GM23338 (cell line): ENCODE data around the gene ZNF646. TPM values are rescaled to one million over a fixed set of nuclear protein-coding genes. Genes with fewer than 3 reads are reported as not detected.
A peak's percentile ranks its signal among the peaks of the same experiment; 100 is the strongest.

Source experiments
- ATAC-seq: fragments of 200-7000 bp; cut with Tn5 transposase; 3 replicates; pipeline ENCODE4 v1.9.1; 2020
- DNase-seq: peaks from one replicate; pipeline ENCODE4 v3.0.0-alpha.2; 2015; ENCODE audit warnings: low spot score
- H2AFZ ChIP-seq: fragments of 200-600 bp; sonication (generic); 2 replicates; pipeline ENCODE4 v1.8.0; 2016; ENCODE audit warnings: antibody characterized with exemption, mild to moderate bottlenecking, moderate library complexity
- H3F3A ChIP-seq: fragments of 200-600 bp; sonication (generic); replicated peaks from 2 replicates; pipeline ENCODE4 v1.8.0; 2017; ENCODE audit warnings: antibody characterized with exemption, mixed run types, low read depth
- H3K27ac ChIP-seq: fragments of 200-600 bp; sonication (generic); 2 replicates; pipeline ENCODE4 v1.6.1; 2016; ENCODE audit warnings: low read depth
- H3K27me3 ChIP-seq: fragments of 200-600 bp; sonication (generic); 2 replicates; pipeline ENCODE4 v1.8.0; 2016; ENCODE audit warnings: mild to moderate bottlenecking, mixed run types, moderate library complexity; ENCODE audit not compliant: insufficient read depth
- H3K36me3 ChIP-seq: fragments of 200-600 bp; sonication (generic); 2 replicates; pipeline ENCODE4 v1.8.0; 2016; ENCODE audit warnings: mild to moderate bottlenecking; ENCODE audit not compliant: insufficient read depth
- H3K4me1 ChIP-seq: fragments of 200-600 bp; sonication (generic); 2 replicates; pipeline ENCODE4 v1.8.0; 2016; ENCODE audit warnings: mild to moderate bottlenecking, moderate library complexity; ENCODE audit not compliant: insufficient read depth
- H3K4me2 ChIP-seq: fragments of 200-600 bp; sonication (generic); 2 replicates; pipeline ENCODE4 v1.7.1; 2017; ENCODE audit warnings: mixed run types
- H3K4me3 ChIP-seq: fragments of 200-600 bp; sonication (generic); 2 replicates; pipeline ENCODE4 v1.6.1; 2016; ENCODE audit warnings: mixed run types
- H3K79me2 ChIP-seq: fragments of 200-600 bp; sonication (generic); replicated peaks from 2 replicates; pipeline ENCODE4 v1.8.0; 2017; ENCODE audit warnings: mild to moderate bottlenecking; ENCODE audit not compliant: insufficient read depth
- H3K9me2 ChIP-seq: fragments of 200-600 bp; sonication (generic); 2 replicates; pipeline ENCODE4 v1.8.0; 2017; ENCODE audit not compliant: insufficient read depth
- H4K20me1 ChIP-seq: fragments of 200-600 bp; sonication (generic); replicated peaks from 2 replicates; pipeline ENCODE4 v1.8.0; 2017; ENCODE audit warnings: mild to moderate bottlenecking; ENCODE audit not compliant: insufficient read depth
- H3K27ac Mint-ChIP-seq: 2 replicates; pipeline ENCODE4 v1.8.0; 2020; ENCODE audit warnings: inconsistent platforms, mild to moderate bottlenecking, moderate library complexity, mixed read lengths
- H3K27me3 Mint-ChIP-seq: 3 replicates; pipeline ENCODE4 v1.8.0; 2022; ENCODE audit warnings: low read depth, mild to moderate bottlenecking, moderate library complexity, mixed read lengths, inconsistent platforms; ENCODE audit not compliant: insufficient read depth, poor library complexity
- H3K36me3 Mint-ChIP-seq: 3 replicates; pipeline ENCODE4 v1.8.0; 2021; ENCODE audit warnings: low read depth, mild to moderate bottlenecking, inconsistent platforms, moderate library complexity, mixed read lengths
- H3K4me1 Mint-ChIP-seq: 3 replicates; pipeline ENCODE4 v1.8.0; 2020; ENCODE audit warnings: mild to moderate bottlenecking, inconsistent platforms, mixed read lengths
- H3K4me3 Mint-ChIP-seq: 3 replicates; pipeline ENCODE4 v1.8.0; 2021; ENCODE audit warnings: moderate library complexity, mild to moderate bottlenecking, inconsistent platforms, mixed read lengths
- H3K9me3 Mint-ChIP-seq: 3 replicates; pipeline ENCODE4 v1.8.0; 2020; ENCODE audit warnings: moderate library complexity, mild to moderate bottlenecking, inconsistent platforms, mixed read lengths
- CREB1 ChIP-seq: fragments of 250-450 bp; sonication (Bioruptor Pico); IDR thresholded peaks from 2 replicates; pipeline ENCODE4 v1.5.0; 2020; ENCODE audit warnings: low read depth, mild to moderate bottlenecking, moderate library complexity
- EZH2 ChIP-seq: fragments of 200-600 bp; sonication (generic); IDR thresholded peaks from one replicate; pipeline ENCODE4 v1.8.0; 2017; ENCODE audit warnings: antibody characterized with exemption, mild to moderate bottlenecking, low read depth; ENCODE audit not compliant: unreplicated experiment
- EZH2phosphoT487 ChIP-seq: fragments of 200-600 bp; sonication (generic); IDR thresholded peaks from one replicate; pipeline ENCODE4 v1.8.1; 2018; ENCODE audit warnings: antibody characterized with exemption; ENCODE audit not compliant: unreplicated experiment
- JUNB ChIP-seq: IDR thresholded peaks from one replicate; pipeline ENCODE4 v1.6.1; 2016; ENCODE audit warnings: antibody characterized with exemption; ENCODE audit not compliant: unreplicated experiment
- NANOG ChIP-seq: IDR thresholded peaks from 2 replicates; pipeline ENCODE4 v1.6.1; 2016; ENCODE audit warnings: antibody characterized with exemption, borderline replicate concordance
- ZNF114 ChIP-seq: fragments of 250-450 bp; sonication (Bioruptor Pico); IDR thresholded peaks from 2 replicates; pipeline ENCODE4 v1.5.0; 2020; ENCODE audit warnings: mild to moderate bottlenecking, moderate library complexity
- ZNF331 ChIP-seq: fragments of 250-450 bp; sonication (Bioruptor Pico); IDR thresholded peaks from 2 replicates; pipeline ENCODE4 v1.5.0; 2020; ENCODE audit warnings: low read depth, mild to moderate bottlenecking, moderate library complexity
- polyA plus RNA-seq: library from polyadenylated mRNA; unstranded; fragments of >200 nt; fragmentation: Nextera tagmentation; extraction: Ambion mirVana; gene quantifications from 2 replicates; pipeline ENCODE4 v1.2.1, GENCODE V29; 2016
- total RNA-seq: library from RNA; depleted of rRNA; stranded (reverse); fragments of >200 nt; shearing (Covaris generic); gene quantifications from 2 replicates; pipeline ENCODE4 v1.2.3, GENCODE V29; 2014
- TF ChIP-seq, protein P1 (sequence below), 2 experiments: fragments of 200-600 bp in 1 of 2; sonication (generic) in 1 of 2; conservative IDR thresholded peaks; 2 replicates each; pipeline versions ENCODE4 v1.5.1 to v1.6.1; 2016 to 2017; ENCODE audit warnings: antibody characterized with exemption in 2 of 2, low read depth in 2 of 2, mild to moderate bottlenecking in 2 of 2, moderate library complexity in 1 of 2
- TF ChIP-seq, protein P2 (sequence below): IDR thresholded peaks from one replicate; pipeline ENCODE4 v1.6.1; 2018; ENCODE audit warnings: antibody characterized with exemption; ENCODE audit not compliant: unreplicated experiment
- TF ChIP-seq, protein P3 (sequence below): IDR thresholded peaks from 2 replicates; pipeline ENCODE4 v1.6.1; 2016; ENCODE audit warnings: antibody characterized with exemption

Gene ZNF646
- total and polyA plus RNA-seq, 2 experiments from 2014 or later = 6.3 to 29.3 TPM

DNA sequence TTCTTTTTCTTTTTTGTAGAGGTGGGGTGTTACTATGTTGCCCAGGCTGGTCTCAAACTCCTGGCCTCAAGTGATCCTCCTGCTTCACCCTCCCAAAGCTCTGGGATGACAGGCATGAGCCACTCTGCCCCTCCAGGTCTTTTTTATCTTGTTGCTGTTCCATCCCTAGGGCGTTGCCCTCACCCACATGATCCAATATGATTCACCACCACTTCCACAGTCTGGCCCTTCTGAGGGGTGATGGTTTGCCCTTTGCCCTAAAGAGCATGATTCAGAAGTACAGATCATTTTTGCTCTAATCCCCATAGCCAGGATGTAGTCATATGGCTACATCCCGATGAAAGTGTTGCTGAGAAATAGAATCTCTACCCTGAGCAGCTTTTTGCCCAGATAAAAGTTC is 22.1 kb upstream of the ZNF646 start:
- Mint-ChIP-seq H3K36me3 (no peaks in the 10 kb centered on the region), H3K9me3 (no peaks in the 10 kb centered on the region), H3K27me3 (peaks cover 18% of the 10 kb centered on the region), H3K27ac (no peak overlapping the region), H3K4me1 (peaks cover 18% of the 10 kb centered on the region), H3K4me3 (no peak overlapping the region)
- no peaks in the 10 kb centered on the region for H3K79me2 ChIP-seq
- no peak overlapping the region for H3K4me3 ChIP-seq
- no peaks in the 10 kb centered on the region for H4K20me1 ChIP-seq
- H3K36me3 ChIP-seq = no peaks in the 10 kb centered on the region
- no peak for DNase-seq
- H3K4me2 ChIP-seq = no peak overlapping the region
- ATAC-seq = no peak
- no peaks in the 10 kb centered on the region for H3K9me2 ChIP-seq
- no peaks in the 10 kb centered on the region for H3F3A ChIP-seq
- H3K27ac ChIP-seq = no peak overlapping the region
- H3K4me1 ChIP-seq = peaks cover 3% of the 10 kb centered on the region; the same call in 1 of the 2 replicates
- TF ChIP-seq ZNF331 (CRISPR knock-in tag) = no peak
- TF ChIP-seq, protein P1, sequence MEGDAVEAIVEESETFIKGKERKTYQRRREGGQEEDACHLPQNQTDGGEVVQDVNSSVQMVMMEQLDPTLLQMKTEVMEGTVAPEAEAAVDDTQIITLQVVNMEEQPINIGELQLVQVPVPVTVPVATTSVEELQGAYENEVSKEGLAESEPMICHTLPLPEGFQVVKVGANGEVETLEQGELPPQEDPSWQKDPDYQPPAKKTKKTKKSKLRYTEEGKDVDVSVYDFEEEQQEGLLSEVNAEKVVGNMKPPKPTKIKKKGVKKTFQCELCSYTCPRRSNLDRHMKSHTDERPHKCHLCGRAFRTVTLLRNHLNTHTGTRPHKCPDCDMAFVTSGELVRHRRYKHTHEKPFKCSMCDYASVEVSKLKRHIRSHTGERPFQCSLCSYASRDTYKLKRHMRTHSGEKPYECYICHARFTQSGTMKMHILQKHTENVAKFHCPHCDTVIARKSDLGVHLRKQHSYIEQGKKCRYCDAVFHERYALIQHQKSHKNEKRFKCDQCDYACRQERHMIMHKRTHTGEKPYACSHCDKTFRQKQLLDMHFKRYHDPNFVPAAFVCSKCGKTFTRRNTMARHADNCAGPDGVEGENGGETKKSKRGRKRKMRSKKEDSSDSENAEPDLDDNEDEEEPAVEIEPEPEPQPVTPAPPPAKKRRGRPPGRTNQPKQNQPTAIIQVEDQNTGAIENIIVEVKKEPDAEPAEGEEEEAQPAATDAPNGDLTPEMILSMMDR (conservative IDR thresholded peaks at IDR 0.05; ENCODE audit: low read depth in 2 of 2) = no peak
- TF ChIP-seq EZH2phosphoT487 = no peak
- no peak for TF ChIP-seq CREB1
- TF ChIP-seq EZH2 = no peak
- TF ChIP-seq NANOG = no peak
- no peak for TF ChIP-seq ZNF114 (CRISPR knock-in tag)
- TF ChIP-seq, protein P2, sequence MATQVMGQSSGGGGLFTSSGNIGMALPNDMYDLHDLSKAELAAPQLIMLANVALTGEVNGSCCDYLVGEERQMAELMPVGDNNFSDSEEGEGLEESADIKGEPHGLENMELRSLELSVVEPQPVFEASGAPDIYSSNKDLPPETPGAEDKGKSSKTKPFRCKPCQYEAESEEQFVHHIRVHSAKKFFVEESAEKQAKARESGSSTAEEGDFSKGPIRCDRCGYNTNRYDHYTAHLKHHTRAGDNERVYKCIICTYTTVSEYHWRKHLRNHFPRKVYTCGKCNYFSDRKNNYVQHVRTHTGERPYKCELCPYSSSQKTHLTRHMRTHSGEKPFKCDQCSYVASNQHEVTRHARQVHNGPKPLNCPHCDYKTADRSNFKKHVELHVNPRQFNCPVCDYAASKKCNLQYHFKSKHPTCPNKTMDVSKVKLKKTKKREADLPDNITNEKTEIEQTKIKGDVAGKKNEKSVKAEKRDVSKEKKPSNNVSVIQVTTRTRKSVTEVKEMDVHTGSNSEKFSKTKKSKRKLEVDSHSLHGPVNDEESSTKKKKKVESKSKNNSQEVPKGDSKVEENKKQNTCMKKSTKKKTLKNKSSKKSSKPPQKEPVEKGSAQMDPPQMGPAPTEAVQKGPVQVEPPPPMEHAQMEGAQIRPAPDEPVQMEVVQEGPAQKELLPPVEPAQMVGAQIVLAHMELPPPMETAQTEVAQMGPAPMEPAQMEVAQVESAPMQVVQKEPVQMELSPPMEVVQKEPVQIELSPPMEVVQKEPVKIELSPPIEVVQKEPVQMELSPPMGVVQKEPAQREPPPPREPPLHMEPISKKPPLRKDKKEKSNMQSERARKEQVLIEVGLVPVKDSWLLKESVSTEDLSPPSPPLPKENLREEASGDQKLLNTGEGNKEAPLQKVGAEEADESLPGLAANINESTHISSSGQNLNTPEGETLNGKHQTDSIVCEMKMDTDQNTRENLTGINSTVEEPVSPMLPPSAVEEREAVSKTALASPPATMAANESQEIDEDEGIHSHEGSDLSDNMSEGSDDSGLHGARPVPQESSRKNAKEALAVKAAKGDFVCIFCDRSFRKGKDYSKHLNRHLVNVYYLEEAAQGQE = no peak
- TF ChIP-seq, protein P3, sequence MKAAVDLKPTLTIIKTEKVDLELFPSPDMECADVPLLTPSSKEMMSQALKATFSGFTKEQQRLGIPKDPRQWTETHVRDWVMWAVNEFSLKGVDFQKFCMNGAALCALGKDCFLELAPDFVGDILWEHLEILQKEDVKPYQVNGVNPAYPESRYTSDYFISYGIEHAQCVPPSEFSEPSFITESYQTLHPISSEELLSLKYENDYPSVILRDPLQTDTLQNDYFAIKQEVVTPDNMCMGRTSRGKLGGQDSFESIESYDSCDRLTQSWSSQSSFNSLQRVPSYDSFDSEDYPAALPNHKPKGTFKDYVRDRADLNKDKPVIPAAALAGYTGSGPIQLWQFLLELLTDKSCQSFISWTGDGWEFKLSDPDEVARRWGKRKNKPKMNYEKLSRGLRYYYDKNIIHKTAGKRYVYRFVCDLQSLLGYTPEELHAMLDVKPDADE = no peak
- H2AFZ ChIP-seq = no peak overlapping the region
- H3K27me3 ChIP-seq = no peaks in the 10 kb centered on the region

DNA sequence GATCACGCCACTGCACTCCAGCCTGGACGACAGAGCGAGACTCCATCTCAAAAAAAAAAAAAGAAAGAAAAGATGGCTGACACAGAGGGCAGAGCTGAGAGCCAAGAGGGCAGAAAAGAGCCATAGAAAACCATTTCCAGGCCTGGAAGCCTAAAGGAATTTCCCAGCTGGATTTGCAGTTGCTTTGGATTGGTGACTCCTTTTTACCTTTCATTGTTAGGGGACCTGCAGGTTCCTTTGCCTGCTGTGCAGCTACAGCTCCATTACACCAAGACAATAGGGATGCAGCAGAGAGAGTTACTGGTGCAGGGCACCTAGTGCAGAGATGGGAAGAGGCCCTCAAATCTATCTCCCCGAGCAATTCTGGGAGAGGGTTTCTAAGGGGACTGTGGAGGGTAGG is 18.6 kb upstream of the ZNF646 start:
- H3K4me3 ChIP-seq = no peak overlapping the region
- Mint-ChIP-seq H3K27me3 (peaks cover 11% of the 10 kb centered on the region), H3K27ac (no peak overlapping the region), H3K4me3 (no peak overlapping the region), H3K9me3 (no peaks in the 10 kb centered on the region), H3K36me3 (peaks cover 8% of the 10 kb centered on the region), H3K4me1 (peaks cover 6% of the 10 kb centered on the region)
- no peaks in the 10 kb centered on the region for H3K4me1 ChIP-seq
- peak overlapping the region; percentile 10; the same call in 1 of the 2 replicates for H3K27ac ChIP-seq
- no peaks in the 10 kb centered on the region for H3K79me2 ChIP-seq
- no peaks in the 10 kb centered on the region for H3K36me3 ChIP-seq
- peak; percentile 95 for ATAC-seq
- H3K9me2 ChIP-seq = no peaks in the 10 kb centered on the region
- H3F3A ChIP-seq = no peaks in the 10 kb centered on the region
- H4K20me1 ChIP-seq = no peaks in the 10 kb centered on the region
- peak; percentile 65 for DNase-seq
- no peak overlapping the region for H2AFZ ChIP-seq
- H3K4me2 ChIP-seq = no peak overlapping the region
- no peaks in the 10 kb centered on the region for H3K27me3 ChIP-seq
- no peak for TF ChIP-seq JUNB
